Measurements from ENCODE around the gene ENGASE. TPM values are rescaled to one million over a fixed set of nuclear protein-coding genes. Genes with fewer than 3 reads are reported as not detected.

Gene ENGASE
- total and polyA plus RNA-seq, 2 donors (not counting 1 experiment from before 2014, with no cell fraction given): 92.1 to 122 TPM

- no peak overlapping the region for H3K27ac Mint-ChIP-seq
Observed at GRCh38 chr17:79026376-79027273, 48.0 kb upstream of the ENGASE start.

More at GRCh38 chr17:79026376-79027273, 48.0 kb upstream of the ENGASE start:
- H3K9ac ChIP-seq (ENCODE audit: low read length): no peak overlapping the region
- peaks cover 0 to 4% (median 0%) of the 10 kb centered on the region in 3 donors for H3K9me3 ChIP-seq (ENCODE audit: control extremely low read depth in 1 of 3, control insufficient read depth in 2 of 3, insufficient read depth in 1 of 3, low read length in 2 of 3)
- 81% methylated on average over 15 of the region's 16 CpGs for WGBS (ENCODE audit: insufficient coverage)
- H3K79me2 ChIP-seq (ENCODE audit: control insufficient read depth, insufficient read depth, low read length): no peaks in the 10 kb centered on the region
- DNase-seq: no peak
- peaks cover 0 to 50% (median 17%) of the 10 kb centered on the region in 4 experiments for H3K27me3 ChIP-seq (replicated peaks in 1 of 4; ENCODE audit: control extremely low read depth in 1 of 4, control insufficient read depth in 3 of 4, insufficient read depth in 4 of 4, low read length in 3 of 4)
- intact Hi-C loops (cut with micrococcal nuclease): no loop called here
- Mint-ChIP-seq H3K27me3 (peaks cover 60% of the 10 kb centered on the region), H3K4me3 (peak overlapping the region; percentile 34), H3K4me1 (peaks cover 9% of the 10 kb centered on the region), H3K9me3 (ENCODE audit: insufficient read depth) (no peaks in the 10 kb centered on the region)
- H3K4me2 ChIP-seq (replicated peaks; ENCODE audit: low read depth, low read length, poor library complexity, severe bottlenecking): no peak overlapping the region
- H3K4me3 ChIP-seq (ENCODE audit: control extremely low read depth in 1 of 5, extremely low read depth in 1 of 5, insufficient read depth in 1 of 5, low read depth in 2 of 5, low read length in 4 of 5): no peak overlapping the region
- CTCF ChIA-PET: interaction anchor here (0.7 to 2.5 kb wide), 3 partner anchors 15 to 33 kb away, joined by 3 to 8 read pairs (median 7); no protein-coding TSS in a partner anchor
- POLR2A ChIA-PET: no interaction called here
- no peak overlapping the region for H2AFZ ChIP-seq (ENCODE audit: insufficient read depth, low read depth, low read length, poor library complexity, severe bottlenecking)
- TF ChIP-seq CTCF (IDR thresholded peaks at IDR 0.05) (no peak), EZH2 (IDR thresholded peaks at IDR 0.05; ENCODE audit: borderline replicate concordance, insufficient read depth, low read depth, low read length, poor library complexity, severe bottlenecking) (no peak)
- H3K4me1 ChIP-seq (ENCODE audit: control insufficient read depth in 2 of 2, insufficient read depth in 2 of 2, low read length in 2 of 2): peaks cover 12 to 14% of the 10 kb centered on the region in 2 donors
- H4K20me1 ChIP-seq (ENCODE audit: control insufficient read depth, insufficient read depth, low read length, poor library complexity, severe bottlenecking): no peaks in the 10 kb centered on the region
- no peaks in the 10 kb centered on the region for H3K36me3 ChIP-seq (replicated peaks in 1 of 2; ENCODE audit: control extremely low read depth in 1 of 2, control insufficient read depth in 1 of 2, extremely low read depth in 1 of 2, insufficient read depth in 2 of 2, low read length in 1 of 2)
- no peak for ATAC-seq (ENCODE audit: low read depth)
- no peak overlapping the region for H3K27ac ChIP-seq (ENCODE audit: low read length in 2 of 2)
